Spleen (tissue), 7 donors: ENCODE results near the gene RBM38.

Experiments used
- CTCF ChIP-seq, 11 experiments: fragments of 200-600 bp in 7 of 11; fragments of 450-650 bp in 4 of 11; sonication (generic) in 4 of 11; IDR thresholded peaks in 8 of 11; conservative IDR thresholded peaks in 3 of 11; 1 replicate in 7 of 11; 2 replicates in 4 of 11; pipeline versions ENCODE4 v1.4.0 to v1.8.0; 2016 to 2021; ENCODE audit warnings: antibody characterized with exemption in 11 of 11, inconsistent platforms in 4 of 11, mild to moderate bottlenecking in 1 of 11
- POLR2A ChIP-seq, 3 donors: fragments of 450-650 bp; IDR thresholded peaks; one replicate each; pipeline ENCODE4 v1.5.1; 2017; ENCODE audit warnings: antibody characterized with exemption in 3 of 3, mild to moderate bottlenecking in 1 of 3
- POLR2AphosphoS5 ChIP-seq, 3 donors: sonication (generic); formaldehyde crosslinking; IDR thresholded peaks; one replicate each; pipeline ENCODE4 v1.5.1; 2017; ENCODE audit warnings: antibody characterized with exemption in 3 of 3
- donor health status: DM: no; HTN: no; CAD: no; lungs with moderate emphysema.
- donor health status: DM: no; HTN: no; CAD: no.
- donor health status: DM: no; HTN: no; CAD: no.

- no peak for TF ChIP-seq CTCF (IDR thresholded peaks at IDR 0.05 in 8 of 11, conservative IDR thresholded peaks at IDR 0.05 in 3 of 11)
- TF ChIP-seq POLR2A (IDR thresholded peaks at IDR 0.05), result no peak
- no peak for TF ChIP-seq POLR2AphosphoS5 (IDR thresholded peaks at IDR 0.05)
These were observed 64.9 kb downstream of the RBM38 start for GRCh38 chr20:57456116-57456515.
